Loucy (cell line): ENCODE data around the gene SMIM10L1.

Experiments
- CTCF ChIP-seq: fragments of 200-600 bp; sonication (generic); conservative IDR thresholded peaks from 2 replicates; pipeline ENCODE4 v1.5.1; 2014; ENCODE audit warnings: mild to moderate bottlenecking, antibody characterized with exemption, low read length
- EZH2phosphoT487 ChIP-seq: fragments of 200-600 bp; IDR thresholded peaks from 2 replicates; pipeline ENCODE4 v1.6.1; 2018; ENCODE audit warnings: antibody characterized with exemption, mild to moderate bottlenecking, moderate library complexity, borderline replicate concordance

GRCh38 chr12:11202811-11203210 lies 31.8 kb downstream of the SMIM10L1 start:
- no peak for TF ChIP-seq CTCF
- no peak for TF ChIP-seq EZH2phosphoT487
